GM19023 (cell line): Measurements from ENCODE around the gene GPC3.
"Not testable (repeated sequence)": the region's sequence is repeated elsewhere in the genome, so short reads cannot be mapped to it uniquely, and the experiment has no call there.

Experiments
- ATAC-seq: cut with Tn5 transposase; IDR thresholded peaks from one replicate; pipeline ENCODE4 v1.9.1; 2021; ENCODE audit warnings: mild to moderate bottlenecking, moderate library complexity; ENCODE audit not compliant: unreplicated experiment

Gene GPC3

DNA sequence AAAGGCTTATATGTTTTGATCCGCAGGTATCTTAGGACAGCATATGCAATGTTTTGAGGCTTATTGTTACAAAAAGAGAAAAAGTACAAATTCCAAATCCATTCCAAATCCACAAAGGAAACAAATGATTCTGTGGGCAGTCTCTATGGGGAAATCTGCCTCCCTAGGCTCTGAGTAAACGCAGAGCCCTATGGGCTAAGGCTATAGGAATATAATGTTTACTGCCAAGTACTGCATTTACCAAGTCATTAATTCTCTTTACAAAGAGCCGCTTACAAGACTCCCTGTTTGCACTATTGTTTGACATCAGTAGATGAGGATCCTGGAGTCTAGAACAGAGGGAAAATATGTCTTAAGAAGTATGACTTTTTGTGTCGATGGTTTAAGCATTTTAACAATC is 357.7 kb downstream of the GPC3 start:
- no peak for ATAC-seq

GRCh38 chrX:133621384-133621783 is 364.0 kb downstream of the GPC3 start:
- ATAC-seq: not testable (repeated sequence)

DNA sequence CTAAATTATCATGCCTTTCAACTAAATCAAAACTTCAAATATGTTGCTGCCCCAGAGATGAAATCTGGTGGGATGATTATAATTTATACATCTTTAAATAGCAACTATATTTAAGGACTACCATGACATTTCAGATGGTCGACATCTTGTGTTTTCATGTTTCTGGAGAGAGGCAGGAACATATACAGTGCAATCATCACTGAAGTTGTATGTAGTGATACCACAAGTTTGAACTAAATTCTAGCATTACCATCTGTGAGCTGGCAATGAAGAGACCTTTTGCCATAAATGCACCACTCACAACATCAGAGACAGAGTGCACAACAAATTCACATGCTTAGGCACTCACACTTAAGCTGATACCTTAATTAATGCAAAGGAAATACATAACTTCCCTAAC is 373.7 kb downstream of the GPC3 start:
- no peak for ATAC-seq

- no peak for ATAC-seq
Observed at GRCh38 chrX:133610056-133610455, 375.3 kb downstream of the GPC3 start.

GRCh38 chrX:133609166-133609565 is 376.2 kb downstream of the GPC3 start:
- ATAC-seq: no peak

GRCh38 chrX:133608406-133608805 is 377.0 kb downstream of the GPC3 start:
- no peak for ATAC-seq

DNA sequence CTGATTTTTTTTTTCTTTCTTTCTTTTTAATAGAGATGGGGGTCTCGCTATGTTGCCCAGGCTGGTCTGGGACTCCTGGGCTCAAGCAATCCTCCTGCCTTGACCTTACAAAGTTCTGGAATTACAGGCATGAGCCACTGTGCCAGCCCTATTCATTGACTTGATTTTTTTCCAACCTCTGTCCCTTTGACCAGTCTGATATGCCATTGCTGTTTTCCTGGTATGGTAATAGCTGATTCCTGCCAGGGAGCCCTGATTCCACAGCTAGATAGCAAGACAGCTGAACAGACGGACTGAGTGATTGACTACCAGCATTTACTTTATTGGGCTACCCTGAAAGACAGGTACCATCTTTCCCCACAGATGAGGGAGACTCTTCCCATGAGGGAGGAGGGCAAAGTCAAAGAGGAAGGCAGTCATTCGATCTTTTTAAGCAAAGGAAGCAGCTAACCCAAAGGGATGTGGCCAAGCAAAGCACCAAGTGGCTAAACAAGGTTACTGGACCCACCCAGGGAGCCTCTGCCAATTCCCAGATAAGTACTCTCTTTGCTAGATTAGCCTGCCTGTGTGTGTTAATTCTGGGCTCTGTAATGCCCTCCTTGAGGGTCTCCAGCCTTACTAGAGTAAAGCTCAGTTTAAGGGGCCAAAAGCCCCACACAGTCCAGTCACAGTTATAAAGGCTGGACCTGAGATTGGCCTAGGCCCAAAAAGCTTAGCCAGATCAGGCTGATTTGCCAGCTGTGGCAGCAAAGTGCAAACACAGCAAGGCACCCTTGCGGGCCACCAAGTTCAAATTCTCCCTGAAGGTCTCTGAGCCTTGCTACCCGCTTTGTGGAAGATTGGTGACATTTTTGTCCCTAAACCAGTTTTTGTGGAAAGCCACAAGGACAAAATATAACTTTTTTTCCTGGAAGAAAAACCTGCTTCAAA is 377.7 kb downstream of the GPC3 start:
- ATAC-seq: no peak

DNA sequence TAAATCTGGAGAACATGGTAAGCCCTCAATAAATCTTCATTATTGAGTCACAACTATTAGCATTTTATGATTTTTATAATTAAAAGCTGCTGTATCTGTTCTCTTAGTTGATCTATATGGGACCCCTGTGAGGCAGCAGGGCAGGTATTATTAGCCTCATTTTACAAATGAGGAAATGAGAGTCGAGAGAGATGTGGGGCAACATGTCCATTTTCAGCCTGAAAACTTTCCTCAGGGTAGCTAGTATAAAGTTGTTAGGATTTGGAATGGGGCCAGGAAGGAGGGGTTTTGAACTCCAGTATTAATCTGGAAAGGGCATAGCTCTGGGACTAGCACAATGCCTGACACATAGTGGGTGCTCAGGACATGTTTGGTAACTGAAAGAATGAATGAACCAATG is 378.4 kb downstream of the GPC3 start:
- no peak for ATAC-seq

- no peak for ATAC-seq
Observed at GRCh38 chrX:133604801-133605200, 380.6 kb downstream of the GPC3 start.

DNA sequence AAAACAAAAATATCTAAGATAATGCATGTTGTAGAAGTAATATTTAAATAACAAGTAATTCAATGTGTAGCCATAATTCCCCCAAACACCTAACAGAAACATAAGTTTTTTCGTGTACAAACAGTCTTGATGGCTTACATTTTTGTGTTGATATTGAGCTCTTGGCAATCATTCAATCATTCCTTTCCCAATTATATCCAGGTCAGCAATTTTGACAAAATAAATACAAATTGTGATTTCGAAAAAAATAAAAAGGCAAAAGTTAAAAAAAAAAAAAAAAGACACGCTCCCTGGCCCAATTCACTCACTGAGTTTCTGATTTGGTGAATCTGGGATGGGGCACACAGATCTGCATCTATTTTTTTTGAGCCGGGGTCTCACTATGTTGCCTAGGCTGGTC is 382.5 kb downstream of the GPC3 start:
- ATAC-seq: no peak

DNA sequence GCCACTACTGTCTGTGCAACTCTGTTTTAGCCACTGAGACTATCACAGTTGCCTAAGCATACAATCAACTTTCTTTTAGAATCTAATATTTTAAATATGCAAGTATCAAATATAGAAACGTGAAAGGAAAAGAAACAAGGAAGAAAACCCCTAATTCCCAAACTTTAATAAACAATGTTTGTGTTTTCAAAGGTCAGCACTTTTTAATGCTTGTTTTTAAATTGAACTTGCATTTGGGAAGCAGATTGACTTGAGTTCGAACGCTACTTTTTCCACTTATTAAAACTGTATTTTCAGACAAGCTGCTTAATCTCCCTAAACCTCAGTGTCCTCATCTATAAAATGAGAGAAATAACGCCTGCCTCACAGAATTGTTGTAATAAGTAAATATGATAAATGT is 384.3 kb downstream of the GPC3 start:
- ATAC-seq: no peak

GRCh38 chrX:133600536-133600935 is 384.9 kb downstream of the GPC3 start:
- ATAC-seq: no peak

- no peak for ATAC-seq
Observed at GRCh38 chrX:133598601-133599335, 386.6 kb downstream of the GPC3 start.

DNA sequence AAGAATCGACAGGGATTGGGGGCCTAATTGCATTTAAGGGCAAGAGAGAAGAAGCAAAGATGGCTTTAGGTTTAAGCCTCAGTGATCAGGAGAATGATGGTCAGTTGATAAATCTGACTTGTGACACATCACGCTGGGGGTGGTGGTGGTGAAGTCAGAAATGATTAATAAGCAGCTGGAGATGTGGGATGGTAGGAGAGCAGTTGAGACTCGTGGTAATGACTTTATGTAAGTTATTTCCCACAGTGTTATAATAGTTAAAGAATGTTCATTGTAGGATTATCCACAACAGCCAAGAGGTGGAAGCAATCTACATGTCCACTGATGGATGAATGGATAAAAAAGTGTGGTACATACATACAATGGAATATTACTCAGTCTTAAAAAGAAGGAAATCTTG is 391.2 kb downstream of the GPC3 start:
- ATAC-seq: no peak

DNA sequence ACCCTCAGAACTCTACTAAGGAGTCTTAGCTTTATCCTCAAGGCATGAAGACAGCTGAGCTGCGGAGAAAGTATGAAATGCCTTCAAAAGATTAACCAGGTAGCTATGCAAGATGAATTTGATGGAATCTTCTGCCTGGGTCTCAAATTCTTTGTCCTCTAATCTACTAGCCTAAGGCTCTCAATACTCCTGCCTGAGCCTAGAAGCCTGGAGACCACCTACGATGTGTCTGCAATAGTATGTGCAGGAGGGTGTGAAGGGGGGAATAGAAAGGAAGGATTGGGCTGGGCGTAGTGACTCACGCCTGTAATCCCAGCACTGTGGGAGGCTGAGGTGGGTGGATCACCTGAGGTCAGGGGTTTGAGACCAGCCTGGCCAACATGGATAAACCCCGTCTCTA is 391.9 kb downstream of the GPC3 start:
- no peak for ATAC-seq

GRCh38 chrX:133590703-133591505 is 394.5 kb downstream of the GPC3 start:
- no peak for ATAC-seq

- ATAC-seq: no peak
Observed at GRCh38 chrX:133588827-133589226, 396.6 kb downstream of the GPC3 start.

DNA sequence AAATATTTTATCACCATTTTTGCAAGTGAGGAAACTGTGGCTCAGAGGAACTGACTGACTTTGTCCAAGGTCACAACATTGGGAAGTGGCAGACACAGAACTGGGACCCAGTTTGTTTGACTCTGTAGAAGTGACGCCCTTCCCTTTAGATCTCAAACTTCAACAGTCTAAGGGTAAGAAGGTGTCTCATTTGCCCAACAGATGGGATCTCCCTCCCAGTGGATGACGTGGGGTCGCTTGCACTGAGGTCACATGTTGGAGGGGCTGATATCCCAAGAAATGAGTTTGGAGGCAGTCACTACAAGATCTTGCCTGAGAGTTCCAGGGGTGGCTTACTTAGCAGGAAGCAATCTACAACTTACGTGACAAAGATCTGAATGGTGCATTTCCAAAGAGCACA is 397.6 kb downstream of the GPC3 start:
- ATAC-seq: no peak

GRCh38 chrX:133587071-133587470 is 398.3 kb downstream of the GPC3 start:
- ATAC-seq: no peak

GRCh38 chrX:133586443-133586842 is 399.0 kb downstream of the GPC3 start:
- no peak for ATAC-seq

DNA sequence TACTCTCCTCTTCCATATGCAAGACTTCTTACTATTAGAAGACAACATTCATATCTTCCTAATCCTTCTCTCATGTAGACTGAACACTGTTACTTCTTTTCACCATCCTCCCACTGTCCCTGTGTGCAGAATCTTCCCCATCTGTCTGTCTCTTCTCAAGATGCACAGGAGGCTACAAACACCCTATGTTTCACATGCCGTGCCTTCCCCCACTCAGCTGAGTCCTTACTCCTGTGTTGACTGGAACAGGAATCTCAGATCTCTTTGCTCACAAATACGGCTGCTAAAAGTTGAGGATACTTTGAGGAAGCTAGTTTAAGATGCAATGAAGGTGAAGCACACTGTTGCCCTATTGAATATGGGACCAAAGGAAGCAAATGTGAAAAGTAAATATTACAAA is 401.6 kb downstream of the GPC3 start:
- ATAC-seq: no peak
